C4-2B (cell line): ENCODE data around the gene NSMF.

Experiments used
- CTCF ChIP-seq: fragments of 450-650 bp; conservative IDR thresholded peaks from 2 replicates; pipeline ENCODE4 v1.5.1; 2017; ENCODE audit warnings: mild to moderate bottlenecking
- ZFX ChIP-seq: fragments of 450-650 bp; IDR thresholded peaks from 2 replicates; pipeline ENCODE4 v1.6.1; 2017

GRCh38 chr9:137488327-137488653, 29.2 kb upstream of the NSMF start:
- TF ChIP-seq CTCF (no peak), ZFX (no peak)
